B cell (primary cell): ENCODE data around the gene C19orf44. TPM values are rescaled to one million over a fixed set of nuclear protein-coding genes. Genes with fewer than 3 reads are reported as not detected.
A peak's percentile ranks its signal among the peaks of the same experiment; 100 is the strongest.

ENCODE experiments used
- ATAC-seq: fragments of 200-7000 bp; cut with Tn5 transposase; one replicate; pipeline ENCODE4 v1.10.0; 2021; ENCODE audit warnings: low read depth, mild to moderate bottlenecking, moderate number of reproducible peaks, moderate library complexity
- CTCF ChIA-PET: fragments of 350-600 bp; sonication (Branson Sonifier 250); formaldehyde crosslinking; loops from one replicate; lab custom pipeline; 2021; ENCODE audit warnings: antibody characterized with exemption, inconsistent platforms; lab: Charles Lee
- POLR2A ChIA-PET: fragments of 350-600 bp; sonication (Branson Sonifier 250); formaldehyde crosslinking; loops from one replicate; lab custom pipeline; 2021; ENCODE audit warnings: antibody characterized with exemption; lab: Charles Lee
- DNase-seq: peaks from one replicate; pipeline ENCODE4 v3.0.0; 2013
- H2AFZ ChIP-seq: 2 replicates; pipeline ENCODE4 v1.6.1; 2012; ENCODE audit warnings: mild to moderate bottlenecking, low read depth, low read length; ENCODE audit not compliant: insufficient read depth, poor library complexity, severe bottlenecking
- H3K27ac ChIP-seq, 2 donors: 1 replicate in 1 of 2; 2 replicates in 1 of 2; pipeline ENCODE4 v1.5.1; 2012 to 2013; ENCODE audit warnings: low read length in 2 of 2, mild to moderate bottlenecking in 2 of 2, moderate library complexity in 1 of 2
- H3K27me3 ChIP-seq, 4 experiments: fragments of 200-600 bp in 1 of 4; sonication (generic) in 1 of 4; replicated peaks in 1 of 4; 1 replicate in 2 of 4; 2 replicates in 2 of 4; pipeline versions ENCODE4 v1.6.1 to v1.7.0; 2013 to 2016; ENCODE audit warnings: low read length in 3 of 4, mild to moderate bottlenecking in 2 of 4, mixed read lengths in 1 of 4, moderate library complexity in 1 of 4; ENCODE audit not compliant: insufficient read depth in 4 of 4, control insufficient read depth in 3 of 4; ENCODE audit errors: control extremely low read depth in 1 of 4
- H3K36me3 ChIP-seq, 2 experiments: replicated peaks in 1 of 2; 1 replicate in 1 of 2; 2 replicates in 1 of 2; pipeline versions ENCODE4 v1.6.1 to v1.7.1; 2013; ENCODE audit warnings: low read length in 1 of 2; ENCODE audit not compliant: insufficient read depth in 2 of 2, control insufficient read depth in 1 of 2; ENCODE audit errors: control extremely low read depth in 1 of 2, extremely low read depth in 1 of 2
- H3K4me1 ChIP-seq, 2 donors: fragments of 200-600 bp in 1 of 2; sonication (generic) in 1 of 2; 1 replicate in 1 of 2; 2 replicates in 1 of 2; pipeline versions ENCODE4 v1.5.1 to v1.6.1; 2013 to 2017; ENCODE audit warnings: low read length in 2 of 2; ENCODE audit not compliant: control insufficient read depth in 2 of 2, insufficient read depth in 2 of 2
- H3K4me2 ChIP-seq: replicated peaks from 2 replicates; pipeline ENCODE3; 2012; ENCODE audit warnings: mild to moderate bottlenecking, low read depth, low read length; ENCODE audit not compliant: poor library complexity, severe bottlenecking
- H3K4me3 ChIP-seq, 5 experiments: fragments of 200-600 bp in 1 of 5; sonication (generic) in 1 of 5; 1 replicate in 3 of 5; 2 replicates in 2 of 5; pipeline versions ENCODE4 v1.5.1 to v1.7.0; 2011 to 2016; ENCODE audit warnings: low read length in 4 of 5, mild to moderate bottlenecking in 4 of 5, low read depth in 2 of 5, control low read depth in 1 of 5, moderate library complexity in 1 of 5; ENCODE audit not compliant: insufficient read depth in 1 of 5; ENCODE audit errors: control extremely low read depth in 1 of 5, extremely low read depth in 1 of 5
- H3K79me2 ChIP-seq: fragments of 200-600 bp; sonication (generic); one replicate; pipeline ENCODE4 v1.6.0; 2016; ENCODE audit warnings: low read length; ENCODE audit not compliant: control insufficient read depth, insufficient read depth
- H3K9ac ChIP-seq: fragments of 200-600 bp; sonication (generic); 2 replicates; pipeline ENCODE4 v1.6.1; 2017; ENCODE audit warnings: mild to moderate bottlenecking, low read length, moderate library complexity
- H3K9me3 ChIP-seq, 3 donors: one replicate each; pipeline versions ENCODE4 v1.6.1 to v1.7.1; 2013; ENCODE audit warnings: low read length in 2 of 3; ENCODE audit not compliant: control insufficient read depth in 2 of 3, insufficient read depth in 1 of 3; ENCODE audit errors: control extremely low read depth in 1 of 3
- H4K20me1 ChIP-seq: 2 replicates; pipeline ENCODE4 v1.6.0; 2012; ENCODE audit warnings: mild to moderate bottlenecking, low read length; ENCODE audit not compliant: insufficient read depth, control insufficient read depth, poor library complexity, severe bottlenecking
- H3K27ac Mint-ChIP-seq: one replicate; pipeline ENCODE4 v1.8.0; 2021; ENCODE audit warnings: mixed read lengths
- H3K27me3 Mint-ChIP-seq: one replicate; pipeline ENCODE4 v1.8.0; 2021; ENCODE audit warnings: mixed read lengths
- H3K4me1 Mint-ChIP-seq: one replicate; pipeline ENCODE4 v1.8.0; 2021; ENCODE audit warnings: mixed read lengths
- H3K4me3 Mint-ChIP-seq: one replicate; pipeline ENCODE4 v1.8.0; 2021; ENCODE audit warnings: mixed read lengths
- H3K9me3 Mint-ChIP-seq: one replicate; pipeline ENCODE4 v1.8.0; 2022; ENCODE audit warnings: mixed read lengths; ENCODE audit not compliant: insufficient read depth
- CTCF ChIP-seq: fragments of 200-600 bp; IDR thresholded peaks from one replicate; pipeline ENCODE4 v1.8.0; 2022; ENCODE audit warnings: antibody characterized with exemption, mild to moderate bottlenecking
- EZH2 ChIP-seq: IDR thresholded peaks from 2 replicates; pipeline ENCODE4 v1.6.1; 2012; ENCODE audit warnings: borderline replicate concordance, low read depth, mild to moderate bottlenecking, moderate library complexity, low read length; ENCODE audit not compliant: insufficient read depth, poor library complexity, severe bottlenecking
- WGBS: methylation state at CpG from one replicate; pipeline ENCODE4 v1.1.5; 2013; ENCODE audit warnings: missing lambda C conversion rate; ENCODE audit not compliant: insufficient coverage; 5-methylcytosine and 5-hydroxymethylcytosine counted together
- intact Hi-C: fragments of 100-400 bp; cut with micrococcal nuclease; formaldehyde crosslinking; loops from one replicate; pipeline ENCODE4 v1.10.0; 2022
- polyA plus RNA-seq: library from polyadenylated mRNA; depleted of rRNA; stranded (reverse); fragments of >200 nt; gene quantifications from 2 replicates; pipeline ENCODE4 v1.2.3, GENCODE V29; 2012
- total RNA-seq, 2 donors: library from RNA; stranded (reverse); fragments of 120-200 nt in 1 of 2; gene quantifications; 1 replicate in 1 of 2; 2 replicates in 1 of 2; pipeline versions ENCODE4 v1.2.3 to v1.2.4, GENCODE V29; 2013 to 2022

C19orf44 gene
- total and polyA plus RNA-seq, 2 donors (not counting 1 experiment from before 2014, with no cell fraction given) = 4.9 to 8.4 TPM

DNA sequence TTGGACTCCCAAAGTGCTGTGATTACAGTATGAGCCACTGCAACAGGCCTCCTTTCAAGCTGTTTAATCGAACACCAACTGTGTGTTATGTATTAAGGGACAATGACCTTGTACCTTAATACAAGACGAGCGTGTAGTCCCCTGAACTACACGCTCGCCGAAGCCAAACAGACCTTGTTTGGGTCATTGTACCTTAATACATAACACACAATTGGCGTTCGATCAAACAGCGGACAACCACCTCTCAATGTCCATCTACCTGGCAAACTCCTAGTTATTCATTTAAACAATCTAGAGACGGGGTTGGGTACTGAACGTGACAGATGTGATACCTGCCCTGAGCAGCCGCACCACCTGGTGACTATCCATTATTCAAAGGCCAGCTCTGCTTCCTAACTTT lies 44.8 kb downstream of the C19orf44 start:
- H3K4me1 ChIP-seq = peaks cover 29 to 52% of the 10 kb centered on the region in 2 donors
- H4K20me1 ChIP-seq = peaks cover 62% of the 10 kb centered on the region
- no peaks in the 10 kb centered on the region for H3K9me3 ChIP-seq
- H3K4me2 ChIP-seq = peak overlapping the region; percentile 79
- peak overlapping the region; percentile 91 for H3K4me3 Mint-ChIP-seq
- DNase-seq (no peak), ATAC-seq (no peak)
- no peaks in the 10 kb centered on the region for H3K27me3 ChIP-seq
- no peak for TF ChIP-seq CTCF
- TF ChIP-seq EZH2 = no peak
- H3K27ac ChIP-seq = no peak overlapping the region
- H3K9ac ChIP-seq = peak overlapping the region; percentile 80
- peak overlapping the region in 4 of 5 experiments; percentile 76 to 90 (median 89) for H3K4me3 ChIP-seq
- peaks cover 0 to 29% of the 10 kb centered on the region in 2 experiments for H3K36me3 ChIP-seq
- no peak overlapping the region for H2AFZ ChIP-seq
- intact Hi-C loops = loop anchor here (5.0 kb wide), 1 partner anchor 344 kb away; the partner anchor contains the start of gene AP1M1
- no peaks in the 10 kb centered on the region for H3K27me3 Mint-ChIP-seq
- peaks cover 56% of the 10 kb centered on the region for H3K4me1 Mint-ChIP-seq
- CTCF ChIA-PET = no interaction called here
- H3K27ac Mint-ChIP-seq = peak overlapping the region; percentile 78
- H3K9me3 Mint-ChIP-seq = no peaks in the 10 kb centered on the region
- H3K79me2 ChIP-seq = peaks cover 94% of the 10 kb centered on the region
- POLR2A ChIA-PET = interaction anchor here (0.6 to 1.0 kb wide), 2 partner anchors 86 to 1968 kb away, joined by 6 read pairs; no protein-coding TSS in a partner anchor
- WGBS = 89% methylated on average over 12 of the region's 12 CpGs

DNA sequence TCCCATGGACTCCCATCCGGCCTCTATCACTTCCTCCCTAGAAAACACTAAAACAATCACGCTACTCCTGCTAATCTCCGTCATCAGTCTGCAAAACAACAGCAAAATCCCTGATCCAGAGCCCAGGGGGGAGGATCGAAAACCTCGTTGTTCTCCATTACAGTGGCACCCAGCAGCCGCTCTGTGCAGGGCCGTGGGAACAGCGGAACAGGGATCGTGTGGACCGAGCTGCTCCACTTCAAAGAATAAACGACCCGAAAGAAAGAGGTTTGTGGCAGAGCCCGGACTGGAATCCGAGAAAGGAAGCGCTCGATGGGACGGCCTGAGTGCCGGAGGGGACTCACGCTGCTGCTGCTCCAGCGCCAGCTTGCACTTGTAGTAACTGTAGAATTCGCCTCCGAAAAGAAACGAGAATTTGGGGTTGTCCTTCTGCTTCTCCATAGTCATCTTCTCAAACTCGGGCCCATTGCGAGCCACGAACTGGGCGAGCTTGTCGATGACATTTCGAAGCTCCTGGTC lies 45.4 kb downstream of the C19orf44 start:
- POLR2A ChIA-PET = interaction anchor here (0.6 to 1.0 kb wide), 4 partner anchors 45 to 171 kb away, joined by 3 to 6 read pairs (median 4); no protein-coding TSS in a partner anchor
- Histone ChIP-seq H3K27me3 (no peaks in the 10 kb centered on the region), H3K4me2 (peak overlapping the region; percentile 79), H3K9me3 (no peaks in the 10 kb centered on the region), H4K20me1 (peaks cover 56% of the 10 kb centered on the region), H3K4me1 (peaks cover 29 to 52% of the 10 kb centered on the region in 2 donors), H3K36me3 (peaks cover 0 to 24% of the 10 kb centered on the region in 2 experiments), H3K79me2 (peaks cover 91% of the 10 kb centered on the region), H3K27ac (peak overlapping the region in 1 of 2 donors; percentile 77), H3K4me3 (peak overlapping the region; percentile 76 to 90 (median 88)), H2AFZ (peak overlapping the region; percentile 90), H3K9ac (peak overlapping the region; percentile 80)
- ATAC-seq = no peak
- intact Hi-C loops = loop anchor here (1.0 to 5.0 kb wide), 8 partner anchors 31 to 344 kb away; partner anchors contain the start of genes AP1M1, C19orf44, CALR3 and MED26
- no peak for TF ChIP-seq EZH2
- TF ChIP-seq CTCF = no peak
- Mint-ChIP-seq H3K27me3 (no peaks in the 10 kb centered on the region), H3K4me3 (peak overlapping the region; percentile 91), H3K27ac (peak overlapping the region; percentile 78), H3K4me1 (peaks cover 56% of the 10 kb centered on the region), H3K9me3 (no peaks in the 10 kb centered on the region)
- CTCF ChIA-PET = no interaction called here
- no peak for DNase-seq
- 3% methylated on average over 28 of the region's 29 CpGs for WGBS
